B cell (primary cell): Measurements from ENCODE around the gene RBM38. TPM values are rescaled to one million over a fixed set of nuclear protein-coding genes. Genes with fewer than 3 reads are reported as not detected.

ENCODE experiments used
- ATAC-seq: fragments of 200-7000 bp; cut with Tn5 transposase; one replicate; pipeline ENCODE4 v1.10.0; 2021; ENCODE audit warnings: low read depth, mild to moderate bottlenecking, moderate number of reproducible peaks, moderate library complexity
- CTCF ChIA-PET: fragments of 350-600 bp; sonication (Branson Sonifier 250); formaldehyde crosslinking; loops from one replicate; lab custom pipeline; 2021; ENCODE audit warnings: antibody characterized with exemption, inconsistent platforms; lab: Charles Lee
- POLR2A ChIA-PET: fragments of 350-600 bp; sonication (Branson Sonifier 250); formaldehyde crosslinking; loops from one replicate; lab custom pipeline; 2021; ENCODE audit warnings: antibody characterized with exemption; lab: Charles Lee
- DNase-seq: peaks from one replicate; pipeline ENCODE4 v3.0.0; 2013
- H2AFZ ChIP-seq: 2 replicates; pipeline ENCODE4 v1.6.1; 2012; ENCODE audit warnings: mild to moderate bottlenecking, low read depth, low read length; ENCODE audit not compliant: insufficient read depth, poor library complexity, severe bottlenecking
- H3K27ac ChIP-seq, 2 donors: 1 replicate in 1 of 2; 2 replicates in 1 of 2; pipeline ENCODE4 v1.5.1; 2012 to 2013; ENCODE audit warnings: low read length in 2 of 2, mild to moderate bottlenecking in 2 of 2, moderate library complexity in 1 of 2
- H3K27me3 ChIP-seq, 4 experiments: fragments of 200-600 bp in 1 of 4; sonication (generic) in 1 of 4; replicated peaks in 1 of 4; 1 replicate in 2 of 4; 2 replicates in 2 of 4; pipeline versions ENCODE4 v1.6.1 to v1.7.0; 2013 to 2016; ENCODE audit warnings: low read length in 3 of 4, mild to moderate bottlenecking in 2 of 4, mixed read lengths in 1 of 4, moderate library complexity in 1 of 4; ENCODE audit not compliant: insufficient read depth in 4 of 4, control insufficient read depth in 3 of 4; ENCODE audit errors: control extremely low read depth in 1 of 4
- H3K36me3 ChIP-seq, 2 experiments: replicated peaks in 1 of 2; 1 replicate in 1 of 2; 2 replicates in 1 of 2; pipeline versions ENCODE4 v1.6.1 to v1.7.1; 2013; ENCODE audit warnings: low read length in 1 of 2; ENCODE audit not compliant: insufficient read depth in 2 of 2, control insufficient read depth in 1 of 2; ENCODE audit errors: control extremely low read depth in 1 of 2, extremely low read depth in 1 of 2
- H3K4me1 ChIP-seq, 2 donors: fragments of 200-600 bp in 1 of 2; sonication (generic) in 1 of 2; 1 replicate in 1 of 2; 2 replicates in 1 of 2; pipeline versions ENCODE4 v1.5.1 to v1.6.1; 2013 to 2017; ENCODE audit warnings: low read length in 2 of 2; ENCODE audit not compliant: control insufficient read depth in 2 of 2, insufficient read depth in 2 of 2
- H3K4me2 ChIP-seq: replicated peaks from 2 replicates; pipeline ENCODE3; 2012; ENCODE audit warnings: mild to moderate bottlenecking, low read depth, low read length; ENCODE audit not compliant: poor library complexity, severe bottlenecking
- H3K4me3 ChIP-seq, 5 experiments: fragments of 200-600 bp in 1 of 5; sonication (generic) in 1 of 5; 1 replicate in 3 of 5; 2 replicates in 2 of 5; pipeline versions ENCODE4 v1.5.1 to v1.7.0; 2011 to 2016; ENCODE audit warnings: low read length in 4 of 5, mild to moderate bottlenecking in 4 of 5, low read depth in 2 of 5, control low read depth in 1 of 5, moderate library complexity in 1 of 5; ENCODE audit not compliant: insufficient read depth in 1 of 5; ENCODE audit errors: control extremely low read depth in 1 of 5, extremely low read depth in 1 of 5
- H3K79me2 ChIP-seq: fragments of 200-600 bp; sonication (generic); one replicate; pipeline ENCODE4 v1.6.0; 2016; ENCODE audit warnings: low read length; ENCODE audit not compliant: control insufficient read depth, insufficient read depth
- H3K9ac ChIP-seq: fragments of 200-600 bp; sonication (generic); 2 replicates; pipeline ENCODE4 v1.6.1; 2017; ENCODE audit warnings: mild to moderate bottlenecking, low read length, moderate library complexity
- H3K9me3 ChIP-seq, 3 donors: one replicate each; pipeline versions ENCODE4 v1.6.1 to v1.7.1; 2013; ENCODE audit warnings: low read length in 2 of 3; ENCODE audit not compliant: control insufficient read depth in 2 of 3, insufficient read depth in 1 of 3; ENCODE audit errors: control extremely low read depth in 1 of 3
- H4K20me1 ChIP-seq: 2 replicates; pipeline ENCODE4 v1.6.0; 2012; ENCODE audit warnings: mild to moderate bottlenecking, low read length; ENCODE audit not compliant: insufficient read depth, control insufficient read depth, poor library complexity, severe bottlenecking
- H3K27ac Mint-ChIP-seq: one replicate; pipeline ENCODE4 v1.8.0; 2021; ENCODE audit warnings: mixed read lengths
- H3K27me3 Mint-ChIP-seq: one replicate; pipeline ENCODE4 v1.8.0; 2021; ENCODE audit warnings: mixed read lengths
- H3K4me1 Mint-ChIP-seq: one replicate; pipeline ENCODE4 v1.8.0; 2021; ENCODE audit warnings: mixed read lengths
- H3K4me3 Mint-ChIP-seq: one replicate; pipeline ENCODE4 v1.8.0; 2021; ENCODE audit warnings: mixed read lengths
- H3K9me3 Mint-ChIP-seq: one replicate; pipeline ENCODE4 v1.8.0; 2022; ENCODE audit warnings: mixed read lengths; ENCODE audit not compliant: insufficient read depth
- EZH2 ChIP-seq: IDR thresholded peaks from 2 replicates; pipeline ENCODE4 v1.6.1; 2012; ENCODE audit warnings: borderline replicate concordance, low read depth, mild to moderate bottlenecking, moderate library complexity, low read length; ENCODE audit not compliant: insufficient read depth, poor library complexity, severe bottlenecking
- WGBS: methylation state at CpG from one replicate; pipeline ENCODE4 v1.1.5; 2013; ENCODE audit warnings: missing lambda C conversion rate; ENCODE audit not compliant: insufficient coverage; 5-methylcytosine and 5-hydroxymethylcytosine counted together
- intact Hi-C: fragments of 100-400 bp; cut with micrococcal nuclease; formaldehyde crosslinking; loops from one replicate; pipeline ENCODE4 v1.10.0; 2022
- polyA plus RNA-seq: library from polyadenylated mRNA; depleted of rRNA; stranded (reverse); fragments of >200 nt; gene quantifications from 2 replicates; pipeline ENCODE4 v1.2.3, GENCODE V29; 2012
- total RNA-seq, 2 donors: library from RNA; stranded (reverse); fragments of 120-200 nt in 1 of 2; gene quantifications; 1 replicate in 1 of 2; 2 replicates in 1 of 2; pipeline versions ENCODE4 v1.2.3 to v1.2.4, GENCODE V29; 2013 to 2022
- TF ChIP-seq, protein P1 (sequence below): fragments of 200-600 bp; IDR thresholded peaks from one replicate; pipeline ENCODE4 v1.8.0; 2022; ENCODE audit warnings: antibody characterized with exemption, mild to moderate bottlenecking

RBM38 gene
- total and polyA plus RNA-seq, 2 donors (not counting 1 experiment from before 2014, with no cell fraction given) = 198 to 225 TPM

- Histone ChIP-seq H3K4me1 (no peaks in the 10 kb centered on the region), H3K9ac (no peak overlapping the region), H3K79me2 (no peaks in the 10 kb centered on the region), H3K27ac (no peak overlapping the region), H3K4me3 (no peak overlapping the region), H4K20me1 (no peaks in the 10 kb centered on the region), H3K4me2 (no peak overlapping the region), H3K9me3 (no peaks in the 10 kb centered on the region), H2AFZ (no peak overlapping the region), H3K27me3 (peaks cover 0 to 10% (median 5%) of the 10 kb centered on the region in 4 experiments), H3K36me3 (no peaks in the 10 kb centered on the region)
- Mint-ChIP-seq H3K27me3 (peaks cover 28% of the 10 kb centered on the region), H3K27ac (no peak overlapping the region), H3K9me3 (no peaks in the 10 kb centered on the region), H3K4me1 (no peaks in the 10 kb centered on the region), H3K4me3 (no peak overlapping the region)
- ChIA-PET POLR2A (no interaction called here), CTCF (no interaction called here)
- intact Hi-C loops = no loop called here
- no peak for DNase-seq
- no peak for ATAC-seq
- TF ChIP-seq, protein P1, sequence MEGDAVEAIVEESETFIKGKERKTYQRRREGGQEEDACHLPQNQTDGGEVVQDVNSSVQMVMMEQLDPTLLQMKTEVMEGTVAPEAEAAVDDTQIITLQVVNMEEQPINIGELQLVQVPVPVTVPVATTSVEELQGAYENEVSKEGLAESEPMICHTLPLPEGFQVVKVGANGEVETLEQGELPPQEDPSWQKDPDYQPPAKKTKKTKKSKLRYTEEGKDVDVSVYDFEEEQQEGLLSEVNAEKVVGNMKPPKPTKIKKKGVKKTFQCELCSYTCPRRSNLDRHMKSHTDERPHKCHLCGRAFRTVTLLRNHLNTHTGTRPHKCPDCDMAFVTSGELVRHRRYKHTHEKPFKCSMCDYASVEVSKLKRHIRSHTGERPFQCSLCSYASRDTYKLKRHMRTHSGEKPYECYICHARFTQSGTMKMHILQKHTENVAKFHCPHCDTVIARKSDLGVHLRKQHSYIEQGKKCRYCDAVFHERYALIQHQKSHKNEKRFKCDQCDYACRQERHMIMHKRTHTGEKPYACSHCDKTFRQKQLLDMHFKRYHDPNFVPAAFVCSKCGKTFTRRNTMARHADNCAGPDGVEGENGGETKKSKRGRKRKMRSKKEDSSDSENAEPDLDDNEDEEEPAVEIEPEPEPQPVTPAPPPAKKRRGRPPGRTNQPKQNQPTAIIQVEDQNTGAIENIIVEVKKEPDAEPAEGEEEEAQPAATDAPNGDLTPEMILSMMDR = no peak
- TF ChIP-seq EZH2 = no peak
- whole genome bisulfite sequencing = 60% methylated on average over 1 of the region's 2 CpGs
Observed at GRCh38 chr20:57342829-57343228, 48.4 kb upstream of the RBM38 start.

DNA sequence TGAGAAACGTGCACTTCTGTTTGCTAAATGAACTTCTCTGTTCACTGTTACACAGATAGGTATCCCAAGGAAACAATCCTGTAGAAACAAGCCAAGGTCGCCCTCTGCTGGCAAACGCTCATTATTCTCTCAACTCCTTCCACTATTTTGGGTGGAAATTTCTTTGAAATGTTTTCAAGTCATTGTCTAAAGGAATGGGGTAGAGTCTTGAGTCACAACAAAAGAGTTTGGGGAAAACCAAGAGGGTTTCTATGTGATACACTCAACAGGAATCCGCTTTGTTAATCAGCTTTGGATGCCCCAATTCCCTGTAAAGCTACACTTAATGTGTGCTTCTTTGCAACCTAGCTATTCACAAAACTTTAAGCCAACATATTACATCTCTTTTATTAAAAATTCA, 44.7 kb upstream of the RBM38 start:
- ChIA-PET CTCF (interaction anchor here (0.7 to 2.6 kb wide), 19 partner anchors 8 to 1043 kb away, joined by 3 to 17 read pairs (median 4); partner anchors contain the start of gene VAPB), POLR2A (no interaction called here)
- H3K79me2 ChIP-seq = peaks cover 5% of the 10 kb centered on the region
- H3K4me2 ChIP-seq = no peak overlapping the region
- DNase-seq (peak; percentile 64), ATAC-seq (peak; percentile 37)
- peaks cover under 1% of the 10 kb centered on the region for H4K20me1 ChIP-seq
- no CpG with 5 or more reads among the region's 4 CpGs for WGBS
- no peak overlapping the region for H2AFZ ChIP-seq
- Mint-ChIP-seq H3K4me1 (peaks cover 3% of the 10 kb centered on the region), H3K9me3 (no peaks in the 10 kb centered on the region), H3K27ac (no peak overlapping the region), H3K4me3 (no peak overlapping the region), H3K27me3 (peaks cover 21% of the 10 kb centered on the region)
- H3K9ac ChIP-seq = no peak overlapping the region
- intact Hi-C loops = loop anchor here (1.0 kb wide), 1 partner anchor 248 kb away; no protein-coding TSS in a partner anchor
- H3K4me3 ChIP-seq = no peak overlapping the region
- peaks cover 0 to 6% (median 0%) of the 10 kb centered on the region in 4 experiments for H3K27me3 ChIP-seq
- no peaks in the 10 kb centered on the region for H3K9me3 ChIP-seq
- peaks cover 0 to 5% of the 10 kb centered on the region in 2 donors for H3K4me1 ChIP-seq
- TF ChIP-seq EZH2 = no peak
- TF ChIP-seq, protein P1 = peak; percentile 83
- no peak overlapping the region for H3K27ac ChIP-seq
- H3K36me3 ChIP-seq = no peaks in the 10 kb centered on the region
